K562 (cell line): ENCODE results near the gene MGAT4B. TPM values are rescaled to one million over a fixed set of nuclear protein-coding genes. Genes with fewer than 3 reads are reported as not detected.

Experiments
- ATAC-seq: fragments of 200-7000 bp; cut with Tn5 transposase; 3 replicates; pipeline ENCODE4 v1.9.1; 2020; ENCODE audit warnings: moderate library complexity
- BruUV-seq: library from RNA; stranded (reverse); fragments of 400-500 nt; replicated peaks from 2 replicates; lab custom pipeline; 2021; lab: Mats Ljungman, UMichigan
- CTCF ChIA-PET: fragments of 300-600 bp; formaldehyde crosslinking; extraction: SDS; loops from one replicate; lab custom pipeline; 2021; ENCODE audit warnings: low intra/inter-chr PET ratio; lab: Yijun Ruan, JAX
- POLR2A ChIA-PET: fragments of 300-600, 350-650 bp; sonication (Branson Sonifier 250); formaldehyde crosslinking; extraction: SDS; loops from one replicate; lab custom pipeline; 2021; ENCODE audit warnings: antibody characterized with exemption, inconsistent platforms; lab: Yijun Ruan, JAX
- DNase-seq, 4 experiments: peaks; one replicate each; pipeline versions ENCODE4 v3.0.0 to v3.0.0-alpha.2; 2011 to 2018; ENCODE audit warnings: low spot score in 3 of 4, mixed read lengths in 3 of 4; ENCODE audit errors: extremely low read depth in 1 of 4
- FAIRE-seq: peaks from 2 replicates; lab custom pipeline; 2011; peaks lifted over from hg19 to GRCh38; lab: Jason Lieb, UNC
- H2AFZ ChIP-seq: 2 replicates; pipeline ENCODE4 v1.6.0; 2011; ENCODE audit warnings: low read depth, low read length, control low read depth, inconsistent platforms
- H3K27ac ChIP-seq: fragments of 200-600 bp; 3 replicates; pipeline ENCODE4 v1.8.0; 2011; ENCODE audit warnings: low read depth, mild to moderate bottlenecking, control low read depth, inconsistent platforms, low read length, moderate library complexity, mixed read lengths; ENCODE audit errors: extremely low read depth
- H3K27me3 ChIP-seq, 2 experiments: fragments of 300-600 bp in 1 of 2; 2 replicates in 1 of 2; 3 replicates in 1 of 2; pipeline versions ENCODE4 v1.6.0 to v1.8.0; 2011; ENCODE audit warnings: inconsistent platforms in 2 of 2, low read length in 2 of 2, mild to moderate bottlenecking in 1 of 2, mixed read lengths in 1 of 2, moderate library complexity in 1 of 2; ENCODE audit not compliant: control insufficient read depth in 2 of 2, insufficient read depth in 2 of 2
- H3K36me3 ChIP-seq: fragments of 300-600 bp; 3 replicates; pipeline ENCODE4 v1.8.0; 2011; ENCODE audit warnings: mild to moderate bottlenecking, low read length, inconsistent platforms; ENCODE audit not compliant: control insufficient read depth, insufficient read depth
- H3K4me1 ChIP-seq, 2 experiments: fragments of 200-600 bp in 1 of 2; replicated peaks in 1 of 2; 2 replicates in 1 of 2; 3 replicates in 1 of 2; pipeline versions ENCODE4 v1.5.1 to v1.8.0; 2011; ENCODE audit warnings: inconsistent platforms in 2 of 2, low read length in 2 of 2, mild to moderate bottlenecking in 1 of 2, mixed read lengths in 1 of 2, moderate library complexity in 1 of 2; ENCODE audit not compliant: control insufficient read depth in 2 of 2, insufficient read depth in 2 of 2
- H3K4me2 ChIP-seq: 2 replicates; pipeline ENCODE4 v1.6.1; 2011; ENCODE audit warnings: low read length, control low read depth, inconsistent platforms, mixed read lengths; ENCODE audit not compliant: insufficient read depth
- H3K4me3 ChIP-seq: fragments of 200-600 bp; sonication (generic), shearing (Covaris generic); 2 replicates; pipeline ENCODE4 v1.5.1; 2016; ENCODE audit warnings: control low read depth, inconsistent platforms
- H3K79me2 ChIP-seq: fragments of 200-600 bp; 3 replicates; pipeline ENCODE4 v1.8.0; 2011; ENCODE audit warnings: low read length, inconsistent platforms; ENCODE audit not compliant: control insufficient read depth, insufficient read depth
- H3K9ac ChIP-seq, 2 experiments: 2 replicates each; pipeline versions ENCODE4 v1.6.0 to v1.6.1; 2011; ENCODE audit warnings: low read depth in 2 of 2, low read length in 2 of 2, control low read depth in 1 of 2, inconsistent platforms in 1 of 2, mild to moderate bottlenecking in 1 of 2, mixed read lengths in 1 of 2; ENCODE audit not compliant: insufficient read depth in 1 of 2
- H3K9me1 ChIP-seq: one replicate; pipeline ENCODE4 v1.6.0; 2011; ENCODE audit warnings: inconsistent platforms, mild to moderate bottlenecking, low read length, moderate library complexity; ENCODE audit not compliant: control insufficient read depth, insufficient read depth
- H3K9me3 ChIP-seq: replicated peaks from 2 replicates; pipeline ENCODE4 v1.5.1; 2011; ENCODE audit warnings: low read depth, low read length, inconsistent platforms; ENCODE audit not compliant: control insufficient read depth, insufficient read depth
- H4K20me1 ChIP-seq: replicated peaks from 2 replicates; pipeline ENCODE4 v1.6.1; 2011; ENCODE audit warnings: low read length, inconsistent platforms, mixed read lengths; ENCODE audit not compliant: control insufficient read depth, insufficient read depth
- E2F3 ChIP-seq: fragments of 250-450 bp; sonication (Bioruptor Pico); IDR thresholded peaks from 2 replicates; pipeline ENCODE4 v1.4.0; 2020; ENCODE audit warnings: mild to moderate bottlenecking
- EHMT2 ChIP-seq: fragments of 450-650 bp; IDR thresholded peaks from 2 replicates; pipeline ENCODE4 v1.6.1; 2018; ENCODE audit warnings: antibody characterized with exemption
- FOXJ3 ChIP-seq: sonication (generic); formaldehyde crosslinking; IDR thresholded peaks from 2 replicates; pipeline ENCODE4 v1.4.0; 2020; ENCODE audit warnings: mild to moderate bottlenecking, missing genetic modification reagents
- FOXO4 ChIP-seq: fragments of 450-650 bp; formaldehyde crosslinking; IDR thresholded peaks from 2 replicates; pipeline ENCODE4 v1.4.0; 2020; ENCODE audit warnings: mild to moderate bottlenecking, moderate library complexity
- GATAD2B ChIP-seq: fragments of 450-650 bp; IDR thresholded peaks from 2 replicates; pipeline ENCODE4 v1.6.1; 2017; ENCODE audit warnings: mild to moderate bottlenecking, borderline replicate concordance
- GTF2F1 ChIP-seq: IDR thresholded peaks from 2 replicates; pipeline ENCODE4 v1.6.1; 2011; ENCODE audit warnings: low read depth, low read length, improper control_type of control experiment
- L3MBTL2 ChIP-seq: fragments of 450-650 bp; IDR thresholded peaks from 2 replicates; pipeline ENCODE4 v1.6.1; 2016; ENCODE audit warnings: mild to moderate bottlenecking, moderate library complexity
- NCOR1 ChIP-seq: fragments of 450-650 bp; IDR thresholded peaks from 2 replicates; pipeline ENCODE4 v1.6.1; 2016; ENCODE audit warnings: mild to moderate bottlenecking, moderate library complexity
- NR4A1 ChIP-seq, 2 experiments: fragments of 250-450 bp in 1 of 2; fragments of 450-650 bp in 1 of 2; sonication (Bioruptor Pico) in 1 of 2; IDR thresholded peaks; 2 replicates each; pipeline versions ENCODE4 v1.4.0 to v1.6.1; 2016 to 2020; ENCODE audit warnings: mild to moderate bottlenecking in 2 of 2, missing compliant biosample characterization in 1 of 2, missing genetic modification characterization in 1 of 2, moderate library complexity in 1 of 2
- NUFIP1 ChIP-seq: fragments of 450-650 bp; IDR thresholded peaks from 2 replicates; pipeline ENCODE4 v1.6.1; 2018; ENCODE audit not compliant: partially characterized antibody
- SMAD4 ChIP-seq: fragments of 250-450 bp; sonication (Bioruptor Pico); conservative IDR thresholded peaks from 2 replicates; pipeline ENCODE4 v1.8.0; 2021; ENCODE audit warnings: inconsistent platforms, mild to moderate bottlenecking, moderate library complexity
- STAT5B ChIP-seq: fragments of 250-450 bp; sonication (Bioruptor Pico); IDR thresholded peaks from 2 replicates; pipeline ENCODE4 v1.8.0; 2021; ENCODE audit warnings: mild to moderate bottlenecking, inconsistent platforms
- TCFL5 ChIP-seq: fragments of 250-450 bp; sonication (Bioruptor Pico); conservative IDR thresholded peaks from 2 replicates; pipeline ENCODE4 v1.6.1; 2021; ENCODE audit warnings: mild to moderate bottlenecking, moderate library complexity, matching md5 sums
- TSC22D4 ChIP-seq: fragments of 450-650 bp; IDR thresholded peaks from 2 replicates; pipeline ENCODE4 v1.6.1; 2016; ENCODE audit warnings: missing genetic modification characterization, missing biosample characterization, control low read depth
- U2AF2 ChIP-seq: fragments of 200-400 bp; formaldehyde crosslinking; optimal IDR thresholded peaks from 2 replicates; pipeline ENCODE3; 2017; ENCODE audit warnings: low read depth, mild to moderate bottlenecking, low read length
- ZNF143 ChIP-seq: sonication (generic); formaldehyde crosslinking; IDR thresholded peaks from 2 replicates; pipeline ENCODE4 v1.9.0; 2022; ENCODE audit warnings: mild to moderate bottlenecking, missing genetic modification reagents
- ZNF174 ChIP-seq: fragments of 250-450 bp; sonication (Bioruptor Pico); IDR thresholded peaks from 2 replicates; pipeline ENCODE4 v1.4.0; 2020; ENCODE audit warnings: mild to moderate bottlenecking
- ZNF699 ChIP-seq: fragments of 250-450 bp; sonication (Bioruptor Pico); IDR thresholded peaks from 2 replicates; pipeline ENCODE4 v1.8.0; 2021; ENCODE audit warnings: mild to moderate bottlenecking, moderate library complexity; ENCODE audit not compliant: insufficient replicate concordance
- WGBS: fragments of 100-300 bp; shearing (Covaris generic); methylation state at CpG from one replicate; pipeline ENCODE4 v1.1.6; 2016; ENCODE audit warnings: low coverage, mixed read lengths; ENCODE audit not compliant: insufficient coverage; ENCODE audit errors: missing lambda C conversion rate; 5-methylcytosine and 5-hydroxymethylcytosine counted together
- in situ Hi-C: fragments of 300-500 bp; cut with MboI; formaldehyde crosslinking; loops from 4 replicates; pipeline ENCODE4 v1.15.0; 2018; ENCODE audit warnings: inconsistent platforms, mixed read lengths
- intact Hi-C: fragments of 100-400 bp; cut with micrococcal nuclease; formaldehyde crosslinking; loops from 2 replicates; pipeline ENCODE4 v1.14.2; 2022
- polyA plus RNA-seq, 8 experiments: library from polyadenylated mRNA; depleted of rRNA in 4 of 8; stranded (reverse) in 5 of 8; unstranded in 3 of 8; fragments of >200 nt; fragmentation: Nextera tagmentation in 2 of 8; fragmentation: Illumina TruSeq in 1 of 8; extraction: Ambion mirVana in 2 of 8; extraction: Trizol in 1 of 8; gene quantifications; 2 replicates each; pipeline versions ENCODE4 v1.2.1 to v1.2.3, GENCODE V29; 2011 to 2014; ENCODE audit warnings: inconsistent platforms in 1 of 8, missing spikeins in 1 of 8
- total RNA-seq, 7 experiments: library from RNA; depleted of rRNA in 6 of 7; stranded (reverse); fragments of >200 nt in 6 of 7; fragmentation: Illumina TruSeq in 2 of 7; extraction: Trizol in 2 of 7; gene quantifications; 2 replicates each; pipeline versions ENCODE4 v1.2.1 to v1.2.3, GENCODE V29; 2011 to 2021; ENCODE audit warnings: low replicate concordance in 1 of 7
- TF ChIP-seq, protein P1 (sequence below): fragments of 450-650 bp; conservative IDR thresholded peaks from 2 replicates; pipeline ENCODE4 v1.6.1; 2016; ENCODE audit warnings: missing genetic modification characterization, low read depth, mild to moderate bottlenecking, missing compliant biosample characterization, moderate library complexity
- TF ChIP-seq, protein P2 (sequence below): IDR thresholded peaks from 2 replicates; pipeline ENCODE4 v1.6.1; 2016; ENCODE audit warnings: missing genetic modification characterization, missing compliant biosample characterization

Gene MGAT4B
- total and polyA plus RNA-seq, 9 of the 15 experiments (the other 6 are each of a cell fraction or from before 2014, with no cell fraction given), result 0.34 to 133 (median 75.4) TPM

- Histone ChIP-seq H3K4me1 (peaks cover 0 to 62% of the 10 kb centered on the region in 2 experiments; a peak in 2 of 5 replicates), H3K27ac (no peak overlapping the region), H3K79me2 (no peaks in the 10 kb centered on the region), H3K9me1 (no peaks in the 10 kb centered on the region), H3K36me3 (peaks cover 52% of the 10 kb centered on the region; the same call in 2 of the 3 replicates), H2AFZ (no peak overlapping the region), H3K27me3 (no peaks in the 10 kb centered on the region), H3K4me3 (no peak overlapping the region), H3K9ac (no peak overlapping the region), H3K4me2 (no peak overlapping the region), H3K9me3 (no peaks in the 10 kb centered on the region), H4K20me1 (no peaks in the 10 kb centered on the region)
- DNase-seq (no peak), FAIRE-seq (no peak), ATAC-seq (no peak)
- TF ChIP-seq TSC22D4 (tag), result no peak
- TF ChIP-seq NR4A1 (CRISPR knock-in tag; IDR thresholded peaks at IDR 0.05), result no peak
- TF ChIP-seq NR4A1 (tag; IDR thresholded peaks at IDR 0.05), result no peak
- TF ChIP-seq NCOR1, result no peak
- no peak for TF ChIP-seq GTF2F1
- TF ChIP-seq TCFL5 (CRISPR knock-in tag), result no peak
- TF ChIP-seq ZNF174 (CRISPR knock-in tag), result no peak
- TF ChIP-seq E2F3, result no peak
- TF ChIP-seq EHMT2, result no peak
- TF ChIP-seq STAT5B, result no peak
- no peak for TF ChIP-seq L3MBTL2
- TF ChIP-seq ZNF143 (CRISPR knock-in tag), result no peak
- TF ChIP-seq U2AF2, result no peak
- TF ChIP-seq GATAD2B, result no peak
- no peak for TF ChIP-seq ZNF699 (CRISPR knock-in tag)
- TF ChIP-seq NUFIP1, result no peak
- TF ChIP-seq SMAD4 (CRISPR knock-in tag), result no peak
- no peak for TF ChIP-seq FOXO4
- no peak for TF ChIP-seq FOXJ3
- TF ChIP-seq, protein P1, sequence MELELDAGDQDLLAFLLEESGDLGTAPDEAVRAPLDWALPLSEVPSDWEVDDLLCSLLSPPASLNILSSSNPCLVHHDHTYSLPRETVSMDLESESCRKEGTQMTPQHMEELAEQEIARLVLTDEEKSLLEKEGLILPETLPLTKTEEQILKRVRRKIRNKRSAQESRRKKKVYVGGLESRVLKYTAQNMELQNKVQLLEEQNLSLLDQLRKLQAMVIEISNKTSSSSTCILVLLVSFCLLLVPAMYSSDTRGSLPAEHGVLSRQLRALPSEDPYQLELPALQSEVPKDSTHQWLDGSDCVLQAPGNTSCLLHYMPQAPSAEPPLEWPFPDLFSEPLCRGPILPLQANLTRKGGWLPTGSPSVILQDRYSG (tag), result no peak
- TF ChIP-seq, protein P2, sequence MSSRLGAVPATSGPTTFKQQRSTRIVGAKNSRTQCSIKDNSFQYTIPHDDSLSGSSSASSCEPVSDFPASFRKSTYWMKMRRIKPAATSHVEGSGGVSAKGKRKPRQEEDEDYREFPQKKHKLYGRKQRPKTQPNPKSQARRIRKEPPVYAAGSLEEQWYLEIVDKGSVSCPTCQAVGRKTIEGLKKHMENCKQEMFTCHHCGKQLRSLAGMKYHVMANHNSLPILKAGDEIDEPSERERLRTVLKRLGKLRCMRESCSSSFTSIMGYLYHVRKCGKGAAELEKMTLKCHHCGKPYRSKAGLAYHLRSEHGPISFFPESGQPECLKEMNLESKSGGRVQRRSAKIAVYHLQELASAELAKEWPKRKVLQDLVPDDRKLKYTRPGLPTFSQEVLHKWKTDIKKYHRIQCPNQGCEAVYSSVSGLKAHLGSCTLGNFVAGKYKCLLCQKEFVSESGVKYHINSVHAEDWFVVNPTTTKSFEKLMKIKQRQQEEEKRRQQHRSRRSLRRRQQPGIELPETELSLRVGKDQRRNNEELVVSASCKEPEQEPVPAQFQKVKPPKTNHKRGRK, result no peak
- in situ Hi-C loops, result no loop called here
- intact Hi-C loops, result no loop called here
- WGBS, result 96% methylated on average over 20 of the region's 21 CpGs
- BruUV-seq, result no TSS peak
- CTCF ChIA-PET, result no interaction called here
- POLR2A ChIA-PET, result interaction anchor here (0.7 to 1.8 kb wide), 3 partner anchors 10 to 20 kb away, joined by 3 to 9 read pairs (median 3); no protein-coding TSS in a partner anchor
Measured at GRCh38 chr5:179796877-179797608, 9.6 kb downstream of the MGAT4B start.
